Ascending aorta (tissue), 2 donors: ENCODE data around the gene CFAP141. TPM values are rescaled to one million over a fixed set of nuclear protein-coding genes. Genes with fewer than 3 reads are reported as not detected.

Experiments used
- DNase-seq, 2 donors: peaks; one replicate each; pipeline ENCODE4 v3.0.0-alpha.2; 2019; ENCODE audit warnings: low spot score in 2 of 2
- H3K27ac ChIP-seq, 2 donors: fragments of 200-600 bp; sonication (generic); one replicate each; pipeline ENCODE4 v1.5.1; 2016 to 2017; ENCODE audit warnings: mild to moderate bottlenecking in 1 of 2
- H3K27me3 ChIP-seq: fragments of 200-600 bp; sonication (generic); one replicate; pipeline ENCODE4 v1.5.1; 2017
- H3K36me3 ChIP-seq, 2 donors: fragments of 200-600 bp; sonication (generic); one replicate each; pipeline ENCODE4 v1.5.1; 2016
- H3K4me1 ChIP-seq, 2 donors: fragments of 200-600 bp; sonication (generic); one replicate each; pipeline ENCODE4 v1.5.1; 2016 to 2017; ENCODE audit warnings: mild to moderate bottlenecking in 1 of 2
- H3K4me3 ChIP-seq, 2 donors: fragments of 200-600 bp; sonication (generic); one replicate each; pipeline ENCODE4 v1.5.1; 2016 to 2017; ENCODE audit warnings: mild to moderate bottlenecking in 1 of 2
- H3K9me3 ChIP-seq, 2 donors: fragments of 200-600 bp; sonication (generic); one replicate each; pipeline ENCODE4 v1.5.1; 2016
- CTCF ChIP-seq, 3 experiments: fragments of 200-600 bp in 2 of 3; fragments of 450-650 bp in 1 of 3; sonication (generic) in 2 of 3; IDR thresholded peaks; one replicate each; pipeline ENCODE4 v1.5.1; 2016 to 2019; ENCODE audit warnings: antibody characterized with exemption in 3 of 3, mild to moderate bottlenecking in 1 of 3, moderate library complexity in 1 of 3
- intact Hi-C: fragments of 100-400 bp; cut with DNase I; formaldehyde crosslinking; loops from one replicate; pipeline ENCODE4 v1.15.1; 2023
- total RNA-seq: library from RNA; depleted of rRNA; stranded (reverse); fragments of >200 nt; gene quantifications from one replicate; pipeline ENCODE4 v1.1.0, GENCODE V29; 2016

Gene CFAP141
- total RNA-seq, 1 donor from 2014 or later = not detected

GRCh38 chr1:154222918-154223317 lies 16.8 kb upstream of the CFAP141 start:
- no peaks in the 10 kb centered on the region for H3K9me3 ChIP-seq
- no peak for TF ChIP-seq CTCF (IDR thresholded peaks at IDR 0.05)
- no peaks in the 10 kb centered on the region for H3K27me3 ChIP-seq
- DNase-seq = no peak
- intact Hi-C loops = no loop called here
- peak overlapping the region in 1 of 2 donors; percentile 78 for H3K4me3 ChIP-seq
- H3K27ac ChIP-seq = peak overlapping the region in 1 of 2 donors; percentile 98
- peaks cover 17 to 29% of the 10 kb centered on the region in 2 donors for H3K36me3 ChIP-seq
- H3K4me1 ChIP-seq = peaks cover 20 to 25% of the 10 kb centered on the region in 2 donors

- DNase-seq = no peak
- no peak for TF ChIP-seq CTCF (IDR thresholded peaks at IDR 0.05)
- H3K27ac ChIP-seq = peak overlapping the region in 1 of 2 donors; percentile 98
- H3K36me3 ChIP-seq = peaks cover 17 to 25% of the 10 kb centered on the region in 2 donors
- intact Hi-C loops = no loop called here
- peaks cover 20 to 25% of the 10 kb centered on the region in 2 donors for H3K4me1 ChIP-seq
- no peaks in the 10 kb centered on the region for H3K9me3 ChIP-seq
- no peaks in the 10 kb centered on the region for H3K27me3 ChIP-seq
- H3K4me3 ChIP-seq = peak overlapping the region; percentile 78 to 98
These were observed 16.4 kb upstream of the CFAP141 start for GRCh38 chr1:154222518-154222917.

- peaks cover 14 to 23% of the 10 kb centered on the region in 2 donors for H3K36me3 ChIP-seq
- TF ChIP-seq CTCF (IDR thresholded peaks at IDR 0.05) = no peak
- DNase-seq = peak in 1 of 2 donors; percentile 75
- peak overlapping the region; percentile 96 to 98 for H3K27ac ChIP-seq
- peaks cover 20 to 25% of the 10 kb centered on the region in 2 donors for H3K4me1 ChIP-seq
- intact Hi-C loops = loop anchor here (2.0 kb wide), 2 partner anchors 105 to 385 kb away; no protein-coding TSS in a partner anchor
- H3K27me3 ChIP-seq = no peaks in the 10 kb centered on the region
- H3K4me3 ChIP-seq = peak overlapping the region; percentile 78 to 98
- no peaks in the 10 kb centered on the region for H3K9me3 ChIP-seq
These were observed 15.3 kb upstream of the CFAP141 start for GRCh38 chr1:154221278-154222001.

- Histone ChIP-seq H3K4me3 (peak overlapping the region; percentile 78 to 98), H3K27ac (peak overlapping the region; percentile 96 to 98), H3K9me3 (no peaks in the 10 kb centered on the region), H3K27me3 (no peaks in the 10 kb centered on the region), H3K4me1 (peaks cover 20 to 25% of the 10 kb centered on the region in 2 donors), H3K36me3 (peaks cover 17 to 21% of the 10 kb centered on the region in 2 donors)
- no peak for TF ChIP-seq CTCF (IDR thresholded peaks at IDR 0.05)
- intact Hi-C loops = loop anchor here (1.0 to 2.0 kb wide), 6 partner anchors 38 to 386 kb away; partner anchors contain the start of genes HAX1 and RPS27
- DNase-seq = no peak
These were observed 14.8 kb upstream of the CFAP141 start for GRCh38 chr1:154220970-154221277.

GRCh38 chr1:154220071-154220969 lies 14.2 kb upstream of the CFAP141 start, which contains the start of gene UBAP2L:
Gene UBAP2L (plus strand): TSS chr1:154220955. CDS start chr1:154225124, 4,169 bp downstream.
- H3K27me3 ChIP-seq = no peaks in the 10 kb centered on the region
- H3K4me1 ChIP-seq = peaks cover 20 to 25% of the 10 kb centered on the region in 2 donors
- peaks cover 17 to 18% of the 10 kb centered on the region in 2 donors for H3K36me3 ChIP-seq
- no peaks in the 10 kb centered on the region for H3K9me3 ChIP-seq
- TF ChIP-seq CTCF (IDR thresholded peaks at IDR 0.05) = no peak
- peak within 1 kb of the TSS; percentile 96 to 98 for H3K27ac ChIP-seq
- peak within 1 kb of the TSS; percentile 78 to 98 for H3K4me3 ChIP-seq
- DNase-seq = peak; percentile 96 to 100
- intact Hi-C loops = loop anchor here (1.0 to 2.0 kb wide), 6 partner anchors 37 to 386 kb away; partner anchors contain the start of genes HAX1 and RPS27
